Measurements from ENCODE around the gene BCL2. TPM values are rescaled to one million over a fixed set of nuclear protein-coding genes. Genes with fewer than 3 reads are reported as not detected.

The BCL2 gene
- total RNA-seq, 1 donor from 2014 or later: 4.9 TPM

DNA sequence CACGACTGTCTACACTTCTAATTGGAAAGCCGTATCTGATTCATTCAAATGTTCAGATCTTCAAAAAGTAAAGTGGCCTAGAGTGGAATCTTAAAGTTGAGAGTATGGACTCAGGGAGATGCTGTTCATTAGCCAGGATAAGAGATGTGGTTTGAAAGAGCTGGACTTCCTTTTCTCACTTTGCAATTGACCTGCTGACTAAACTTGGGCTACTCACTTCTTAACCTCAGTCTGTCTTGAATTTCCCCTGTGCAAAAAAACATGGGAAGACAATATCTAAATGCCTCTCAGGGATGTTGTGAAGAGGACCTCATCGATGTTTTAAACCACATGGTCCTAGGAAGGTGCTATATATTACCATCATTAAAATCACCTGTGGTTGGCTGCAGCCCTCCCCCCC lies 64.1 kb downstream of the BCL2 start:
- Histone ChIP-seq H3K27me3 (no peaks in the 10 kb centered on the region), H3K27ac (no peak overlapping the region), H3K9me3 (ENCODE audit: low read depth) (no peaks in the 10 kb centered on the region), H2AFZ (replicated peaks) (no peak overlapping the region), H3K4me1 (no peaks in the 10 kb centered on the region), H3K4me2 (no peak overlapping the region), H3K9ac (no peak overlapping the region), H3K79me2 (ENCODE audit: low read depth) (no peaks in the 10 kb centered on the region), H3K4me3 (no peak overlapping the region), H4K20me1 (ENCODE audit: low read depth) (no peaks in the 10 kb centered on the region), H3F3A (ENCODE audit: low read depth) (no peaks in the 10 kb centered on the region), H3K36me3 (no peaks in the 10 kb centered on the region)
- H3K27me3 Mint-ChIP-seq (ENCODE audit: insufficient read depth, low read depth): no peaks in the 10 kb centered on the region
- H3K27ac Mint-ChIP-seq: no peak overlapping the region
- DNase-seq (ENCODE audit: low spot score): no peak
- TF ChIP-seq EZH2 (IDR thresholded peaks at IDR 0.05): no peak
- no peak for TF ChIP-seq EZH2phosphoT487 (IDR thresholded peaks at IDR 0.05)
- TF ChIP-seq, protein P1, sequence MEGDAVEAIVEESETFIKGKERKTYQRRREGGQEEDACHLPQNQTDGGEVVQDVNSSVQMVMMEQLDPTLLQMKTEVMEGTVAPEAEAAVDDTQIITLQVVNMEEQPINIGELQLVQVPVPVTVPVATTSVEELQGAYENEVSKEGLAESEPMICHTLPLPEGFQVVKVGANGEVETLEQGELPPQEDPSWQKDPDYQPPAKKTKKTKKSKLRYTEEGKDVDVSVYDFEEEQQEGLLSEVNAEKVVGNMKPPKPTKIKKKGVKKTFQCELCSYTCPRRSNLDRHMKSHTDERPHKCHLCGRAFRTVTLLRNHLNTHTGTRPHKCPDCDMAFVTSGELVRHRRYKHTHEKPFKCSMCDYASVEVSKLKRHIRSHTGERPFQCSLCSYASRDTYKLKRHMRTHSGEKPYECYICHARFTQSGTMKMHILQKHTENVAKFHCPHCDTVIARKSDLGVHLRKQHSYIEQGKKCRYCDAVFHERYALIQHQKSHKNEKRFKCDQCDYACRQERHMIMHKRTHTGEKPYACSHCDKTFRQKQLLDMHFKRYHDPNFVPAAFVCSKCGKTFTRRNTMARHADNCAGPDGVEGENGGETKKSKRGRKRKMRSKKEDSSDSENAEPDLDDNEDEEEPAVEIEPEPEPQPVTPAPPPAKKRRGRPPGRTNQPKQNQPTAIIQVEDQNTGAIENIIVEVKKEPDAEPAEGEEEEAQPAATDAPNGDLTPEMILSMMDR (IDR thresholded peaks at IDR 0.05): no peak
- peaks cover 11% of the 10 kb centered on the region for H3K9me3 Mint-ChIP-seq
- H3K4me3 Mint-ChIP-seq: no peak overlapping the region
- peaks cover 6% of the 10 kb centered on the region for H3K4me1 Mint-ChIP-seq
- H3K36me3 Mint-ChIP-seq: peaks cover 5% of the 10 kb centered on the region

DNA sequence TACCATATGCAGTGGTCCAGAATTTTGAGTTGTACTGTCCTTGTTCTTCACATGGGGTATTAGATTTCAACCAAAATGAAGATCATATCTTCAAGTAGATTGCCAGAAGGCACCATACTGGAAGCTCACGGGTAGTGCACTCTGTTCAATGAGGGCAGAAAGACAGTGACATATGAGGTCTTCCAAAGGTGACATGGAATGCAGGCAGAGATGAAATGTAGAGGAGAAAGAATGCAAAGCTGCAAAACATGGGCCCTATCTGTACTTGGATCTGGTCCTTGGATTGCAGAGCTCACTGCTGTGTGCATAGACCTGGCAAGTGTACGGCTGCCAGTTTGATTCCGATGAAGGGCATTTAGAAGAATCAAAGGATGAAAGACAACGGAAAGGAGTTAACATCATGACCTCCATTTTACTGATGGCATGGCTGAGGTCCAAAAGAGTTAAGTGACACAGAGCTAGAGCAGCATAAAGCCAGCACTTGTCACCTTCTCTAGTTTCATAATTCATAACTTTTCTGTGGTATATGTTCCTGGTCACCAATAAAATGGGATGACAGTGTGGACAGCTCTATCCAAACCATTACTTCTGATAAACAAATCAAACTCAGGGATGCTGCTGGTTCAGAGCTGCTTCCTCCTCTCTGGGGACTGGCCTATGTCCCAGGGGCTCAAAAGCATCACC lies 64.7 kb downstream of the BCL2 start:
- Histone ChIP-seq H3K4me1 (no peaks in the 10 kb centered on the region), H3K4me2 (no peak overlapping the region), H3K9me3 (ENCODE audit: low read depth) (no peaks in the 10 kb centered on the region), H3K4me3 (no peak overlapping the region), H3K36me3 (no peaks in the 10 kb centered on the region), H2AFZ (replicated peaks) (no peak overlapping the region), H4K20me1 (ENCODE audit: low read depth) (no peaks in the 10 kb centered on the region), H3K9ac (no peak overlapping the region), H3K79me2 (ENCODE audit: low read depth) (no peaks in the 10 kb centered on the region), H3F3A (ENCODE audit: low read depth) (no peaks in the 10 kb centered on the region), H3K27ac (no peak overlapping the region), H3K27me3 (no peaks in the 10 kb centered on the region)
- TF ChIP-seq, protein P1 (IDR thresholded peaks at IDR 0.05): no peak
- TF ChIP-seq EZH2 (IDR thresholded peaks at IDR 0.05): no peak
- Mint-ChIP-seq H3K4me1 (peaks cover 2% of the 10 kb centered on the region), H3K4me3 (no peak overlapping the region), H3K27ac (no peak overlapping the region), H3K9me3 (peaks cover 11% of the 10 kb centered on the region), H3K27me3 (ENCODE audit: insufficient read depth, low read depth) (no peaks in the 10 kb centered on the region), H3K36me3 (peaks cover 5% of the 10 kb centered on the region)
- DNase-seq (ENCODE audit: low spot score): no peak

- no peak overlapping the region for H3K4me3 Mint-ChIP-seq
- H3K27me3 Mint-ChIP-seq (ENCODE audit: insufficient read depth, low read depth): no peaks in the 10 kb centered on the region
- H3K4me1 Mint-ChIP-seq: peaks cover 2% of the 10 kb centered on the region
- Histone ChIP-seq H3K27me3 (no peaks in the 10 kb centered on the region), H4K20me1 (ENCODE audit: low read depth) (no peaks in the 10 kb centered on the region), H3K36me3 (no peaks in the 10 kb centered on the region), H3K4me3 (no peak overlapping the region), H3K4me2 (no peak overlapping the region), H2AFZ (replicated peaks) (no peak overlapping the region), H3K79me2 (ENCODE audit: low read depth) (no peaks in the 10 kb centered on the region), H3K9ac (no peak overlapping the region), H3K9me3 (ENCODE audit: low read depth) (no peaks in the 10 kb centered on the region), H3F3A (ENCODE audit: low read depth) (no peaks in the 10 kb centered on the region), H3K27ac (no peak overlapping the region), H3K4me1 (no peaks in the 10 kb centered on the region)
- H3K9me3 Mint-ChIP-seq: peaks cover 11% of the 10 kb centered on the region
- TF ChIP-seq EZH2phosphoT487 (IDR thresholded peaks at IDR 0.05) (no peak), EZH2 (IDR thresholded peaks at IDR 0.05) (no peak)
- TF ChIP-seq, protein P1 (IDR thresholded peaks at IDR 0.05): no peak
- H3K36me3 Mint-ChIP-seq: peaks cover 5% of the 10 kb centered on the region
- DNase-seq (ENCODE audit: low spot score): no peak
- H3K27ac Mint-ChIP-seq: no peak overlapping the region
Measured at GRCh38 chr18:63253428-63254372, 65.9 kb downstream of the BCL2 start.
